Measurements from ENCODE around the gene SCUBE1. TPM values are rescaled to one million over a fixed set of nuclear protein-coding genes. Genes with fewer than 3 reads are reported as not detected.
A peak's percentile ranks its signal among the peaks of the same experiment; 100 is the strongest.

SCUBE1 gene
- total and polyA plus RNA-seq, 5 experiments from 2014 or later = not detected

DNA sequence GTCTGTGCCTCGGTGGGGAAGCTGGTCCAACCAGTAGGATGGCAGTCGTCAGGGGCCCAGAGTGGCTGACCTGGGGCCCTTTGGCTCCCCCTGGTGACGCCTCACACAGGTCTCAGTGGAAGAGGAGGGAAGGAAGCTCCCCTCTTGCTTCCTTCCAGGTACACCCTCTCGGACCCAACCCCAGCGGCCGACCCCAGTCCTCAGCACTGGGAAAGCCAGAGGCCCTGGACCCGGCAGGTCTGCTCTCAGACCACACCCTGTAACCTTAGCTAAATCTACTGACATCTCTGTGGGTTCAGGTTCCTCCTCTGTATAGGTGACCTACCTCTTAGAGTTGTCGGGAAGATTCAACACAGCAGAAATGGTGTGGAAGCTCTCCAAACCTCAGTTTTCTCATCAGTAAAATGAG is 3.4 kb upstream of the SCUBE1 start:
- Mint-ChIP-seq H3K4me3 (no peak overlapping the region), H3K27me3 (peaks cover 33 to 80% (median 53%) of the 10 kb centered on the region in 5 donors)

DNA sequence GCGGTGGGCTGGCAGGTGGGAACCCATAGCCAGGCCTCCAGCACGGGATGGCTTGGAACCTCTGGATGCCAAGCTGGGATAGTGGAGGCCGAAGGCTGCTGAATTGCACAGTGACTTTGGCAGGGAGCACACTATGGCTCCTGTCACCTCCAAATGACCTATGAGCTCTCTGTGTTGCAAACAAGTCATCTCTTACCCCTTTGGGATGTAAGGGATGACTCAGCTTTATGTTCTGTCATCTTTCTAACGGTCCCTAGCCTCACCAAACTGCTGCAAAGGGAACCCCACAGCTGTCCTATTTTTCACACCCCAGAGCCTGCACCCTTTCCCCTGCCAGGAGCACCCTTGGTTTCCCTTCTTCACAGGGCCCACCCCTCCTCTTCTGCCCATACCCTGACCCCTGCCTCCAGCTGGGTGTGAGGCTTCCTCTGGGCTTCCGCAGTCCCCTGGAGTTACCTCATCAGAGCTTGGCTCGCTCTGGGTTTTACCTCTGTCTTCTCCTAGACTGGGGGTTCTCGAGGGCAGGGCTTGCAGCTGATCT is 2.7 kb upstream of the SCUBE1 start:
- ATAC-seq = no peak
- Mint-ChIP-seq H3K4me1 (peaks cover 5 to 17% (median 14%) of the 10 kb centered on the region in 4 donors), H3K4me3 (peak overlapping the region in 1 of 10 donors; percentile 10), H3K36me3 (peaks cover 0 to 4% (median 0%) of the 10 kb centered on the region in 3 donors), H3K27me3 (peaks cover 37 to 87% (median 56%) of the 10 kb centered on the region in 5 donors), H3K9me3 (no peaks in the 10 kb centered on the region), H3K27ac (peak overlapping the region in 1 of 10 donors; percentile 54)
- DNase-seq = peak in 1 of 10 donors; percentile 38
- POLR2A ChIA-PET = no interaction called here

More for the DNA sequence above, 3.4 kb upstream of the SCUBE1 start:
- Mint-ChIP-seq H3K36me3 (peaks cover 0 to 4% (median 0%) of the 10 kb centered on the region in 3 donors), H3K4me1 (peaks cover 5 to 16% (median 13%) of the 10 kb centered on the region in 4 donors), H3K9me3 (no peaks in the 10 kb centered on the region), H3K27ac (peak overlapping the region in 1 of 10 donors; percentile 54)
- POLR2A ChIA-PET = interaction anchor here (0.8 kb wide), 1 partner anchor 120 kb away, joined by 3 read pairs; no protein-coding TSS in a partner anchor
- ATAC-seq (peak; percentile 72 to 81), DNase-seq (peak; percentile 29 to 76 (median 58))

DNA sequence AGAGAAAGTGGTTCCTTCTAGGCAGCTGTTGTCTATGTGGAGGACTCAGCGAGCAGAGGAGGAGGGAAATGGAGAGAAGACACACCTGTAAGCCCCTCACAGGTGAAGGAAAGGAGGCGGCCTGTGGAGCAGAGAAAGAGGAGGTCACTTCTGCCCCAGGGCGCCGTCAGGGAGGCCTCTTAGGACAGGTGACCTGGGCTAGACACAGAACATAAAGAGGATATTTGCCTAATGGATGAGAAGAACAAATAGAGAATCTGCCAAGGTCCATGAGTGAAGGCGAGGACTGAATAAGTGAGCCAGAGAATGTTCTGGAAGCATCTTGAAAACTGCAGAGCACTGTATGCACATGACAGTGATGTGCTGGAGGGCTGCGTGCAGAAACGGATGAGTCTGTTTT is 2.2 kb upstream of the SCUBE1 start:
- POLR2A ChIA-PET = no interaction called here
- no peak overlapping the region for H3K4me3 Mint-ChIP-seq

DNA sequence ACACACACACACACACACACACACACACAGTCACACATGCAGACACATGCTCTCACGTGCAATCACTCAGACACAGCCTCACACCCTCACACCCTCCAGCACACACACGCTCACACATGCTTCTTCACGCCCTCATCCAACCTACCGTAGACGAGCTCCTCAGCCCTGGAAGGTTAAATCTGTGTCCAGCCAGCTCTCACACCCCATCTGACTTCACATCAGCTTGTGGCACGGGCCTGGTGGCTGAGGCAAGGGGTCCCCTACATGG is 1.3 kb upstream of the SCUBE1 start:
- DNase-seq = no peak
- Mint-ChIP-seq H3K9me3 (no peaks in the 10 kb centered on the region), H3K27ac (peak overlapping the region in 1 of 10 donors; percentile 41), H3K27me3 (peaks cover 40 to 87% (median 57%) of the 10 kb centered on the region in 5 donors), H3K4me1 (peaks cover 7 to 17% (median 14%) of the 10 kb centered on the region in 4 donors), H3K36me3 (peaks cover 0 to 4% (median 0%) of the 10 kb centered on the region in 3 donors), H3K4me3 (peak overlapping the region in 9 of 10 donors; percentile 21 to 70 (median 58))
- ATAC-seq = no peak
- POLR2A ChIA-PET = no interaction called here

More for the DNA sequence above, 2.2 kb upstream of the SCUBE1 start:
- no peak for ATAC-seq
- Mint-ChIP-seq H3K4me1 (peaks cover 5 to 17% (median 14%) of the 10 kb centered on the region in 4 donors), H3K36me3 (peaks cover 0 to 4% (median 0%) of the 10 kb centered on the region in 3 donors), H3K27ac (no peak overlapping the region), H3K9me3 (no peaks in the 10 kb centered on the region), H3K27me3 (peaks cover 39 to 90% (median 60%) of the 10 kb centered on the region in 5 donors)
- peak in 1 of 10 donors; percentile 15 for DNase-seq

DNA sequence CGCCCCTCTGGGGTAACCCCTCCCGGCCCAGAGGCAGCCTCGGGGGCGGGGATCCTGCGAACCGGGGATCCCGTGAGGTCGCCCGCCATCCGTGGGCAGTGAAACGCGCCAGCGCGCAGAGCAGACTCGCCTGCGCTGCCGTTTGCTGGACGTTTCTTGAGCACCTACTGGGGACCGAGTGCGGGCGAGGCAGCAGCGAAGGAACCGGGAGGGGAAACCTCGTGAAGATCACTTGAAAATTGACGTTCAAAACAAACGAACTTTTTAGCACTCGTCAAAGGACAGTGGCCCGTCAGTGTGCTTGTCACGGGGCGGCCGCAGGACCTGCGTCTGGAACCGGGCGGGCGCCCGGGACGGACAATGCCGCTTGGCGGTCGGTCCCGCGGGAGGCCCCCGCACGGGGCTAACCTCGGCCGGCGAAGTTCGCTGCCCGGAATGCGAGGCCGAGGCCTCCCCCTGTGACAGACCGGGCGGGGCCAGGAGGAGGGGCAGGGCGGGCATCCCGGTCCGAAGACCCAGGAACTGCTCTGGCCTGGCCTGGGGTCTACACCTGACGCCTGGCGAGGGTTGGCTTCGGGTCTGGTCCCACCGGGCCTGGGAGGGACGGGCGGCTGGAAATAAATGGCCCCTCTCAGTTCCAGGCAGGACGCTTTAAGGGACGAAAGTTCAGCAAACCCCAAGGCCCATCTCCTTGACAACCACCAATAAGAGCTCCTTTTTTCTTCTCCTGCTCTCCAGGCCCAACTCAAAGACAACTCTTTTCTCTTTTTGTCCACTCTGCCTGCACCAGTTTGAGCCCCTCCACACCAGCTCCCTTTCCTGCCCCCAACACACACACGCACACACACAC is 723 bp upstream of the SCUBE1 start:
- Mint-ChIP-seq H3K36me3 (peaks cover 0 to 4% (median 0%) of the 10 kb centered on the region in 3 donors), H3K4me1 (peaks cover 7 to 17% (median 14%) of the 10 kb centered on the region in 4 donors), H3K4me3 (peak overlapping the region in 9 of 10 donors; percentile 21 to 70 (median 58)), H3K27ac (no peak overlapping the region), H3K27me3 (peaks cover 37 to 81% (median 52%) of the 10 kb centered on the region in 5 donors), H3K9me3 (no peaks in the 10 kb centered on the region)
- POLR2A ChIA-PET = no interaction called here
- DNase-seq (peak in 2 of 10 donors; percentile 4 to 41), ATAC-seq (peak in 1 of 2 donors; percentile 25)

DNA sequence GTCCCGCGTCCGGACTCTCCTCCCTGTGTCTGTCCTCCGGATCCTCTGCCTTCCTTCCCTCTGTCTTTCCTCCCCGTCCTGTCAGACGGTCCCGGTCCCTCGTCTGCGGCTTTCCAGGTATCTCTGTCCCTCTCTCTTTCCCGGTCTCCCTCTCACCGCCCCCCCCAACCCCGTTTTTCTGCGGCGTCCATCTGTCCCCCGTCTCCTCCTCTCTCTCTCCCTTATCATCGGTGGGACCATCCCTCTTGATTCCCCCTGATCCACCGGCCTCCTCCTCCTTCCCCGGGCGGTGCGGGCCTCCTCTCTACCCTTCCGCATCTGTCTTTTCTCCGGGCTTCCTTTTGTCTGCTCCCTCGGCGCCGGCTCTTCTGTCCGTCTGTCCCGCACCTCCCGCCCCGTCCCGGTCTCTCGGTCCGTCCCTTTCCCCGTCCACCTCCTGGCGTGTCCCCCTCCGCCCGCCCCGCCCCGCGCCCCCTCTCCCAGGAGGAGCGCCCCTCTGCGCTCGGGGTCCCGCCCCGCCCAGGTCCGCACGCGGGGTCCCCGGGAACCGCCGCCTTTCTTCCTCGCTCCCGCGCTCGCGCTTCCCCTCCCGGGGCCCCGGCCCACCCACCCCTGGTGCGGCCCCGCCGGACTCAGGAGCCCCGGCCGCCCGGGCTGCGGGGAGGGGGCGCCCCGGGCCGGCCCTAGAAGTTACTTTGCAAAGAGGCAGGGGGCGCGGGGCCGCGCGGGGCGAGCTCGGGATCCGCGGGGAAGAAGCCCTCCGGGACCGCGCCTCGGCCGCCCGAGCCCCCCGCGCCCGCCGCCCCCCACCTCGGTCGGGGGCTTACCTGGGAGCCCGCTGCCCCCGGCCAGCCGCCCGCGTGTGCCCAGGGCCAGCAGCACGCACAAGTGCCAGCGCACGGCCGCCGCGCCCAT is 568 bp downstream of the SCUBE1 start:
- Mint-ChIP-seq H3K4me3 (peak overlapping the region in 7 of 10 donors; percentile 36 to 76 (median 50)), H3K27me3 (peaks cover 31 to 68% (median 44%) of the 10 kb centered on the region in 5 donors), H3K4me1 (peaks cover 7 to 17% (median 14%) of the 10 kb centered on the region in 4 donors), H3K27ac (no peak overlapping the region), H3K36me3 (peaks cover 0 to 4% (median 0%) of the 10 kb centered on the region in 3 donors), H3K9me3 (no peaks in the 10 kb centered on the region)
- ATAC-seq = no peak
- POLR2A ChIA-PET = no interaction called here
- no peak for DNase-seq

DNA sequence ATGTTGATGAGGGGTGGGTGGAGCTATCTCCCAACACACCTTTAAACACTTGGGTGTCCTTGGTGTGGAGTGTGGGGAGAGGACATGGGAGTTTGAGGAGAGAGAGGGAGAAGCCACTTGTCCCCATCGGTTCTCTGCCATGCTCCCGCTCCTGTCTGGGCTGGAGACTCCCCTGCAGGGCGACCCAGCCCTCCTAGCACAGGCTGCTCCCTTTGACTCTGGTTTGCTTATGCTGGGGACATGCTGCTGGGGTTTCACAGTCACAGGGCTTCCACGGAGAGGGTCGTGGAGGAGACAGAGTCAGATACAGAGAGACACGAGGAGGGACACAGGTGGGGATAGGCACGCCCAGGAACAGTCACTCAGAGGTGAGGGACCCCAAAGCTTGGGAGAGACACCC is 1.6 kb downstream of the SCUBE1 start:
- DNase-seq = peak in 1 of 10 donors; percentile 30

DNA sequence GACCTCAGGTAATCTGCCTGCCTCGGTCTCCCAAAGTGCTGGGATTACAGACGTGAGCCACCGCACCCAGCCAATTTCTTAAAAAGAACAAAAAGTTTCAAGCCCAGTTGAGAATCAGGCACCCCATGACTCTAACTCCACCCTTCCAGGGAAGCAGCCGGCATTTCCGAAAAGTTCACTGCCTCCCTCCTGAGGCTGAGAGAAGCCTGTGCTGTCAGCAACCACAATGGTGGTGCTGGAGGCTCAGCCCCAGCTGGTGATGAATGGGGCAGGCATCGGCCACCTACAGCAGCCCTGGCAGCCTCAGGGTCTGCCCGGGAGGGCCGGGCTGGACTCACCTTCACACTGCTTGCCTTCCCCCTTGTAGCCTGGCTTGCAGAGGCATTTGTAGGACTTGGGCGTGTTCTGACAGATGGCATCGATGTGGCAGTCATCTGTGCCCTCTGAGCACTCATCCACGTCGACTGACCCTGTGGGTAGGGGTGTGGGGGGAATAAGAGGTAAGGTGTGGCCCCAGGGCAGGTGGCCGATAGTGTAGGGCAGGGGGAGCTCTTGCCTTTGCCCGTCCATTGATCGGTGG is 4.3 kb downstream of the SCUBE1 start:
- no peak for ATAC-seq
- H3K9me3 Mint-ChIP-seq = no peaks in the 10 kb centered on the region
- POLR2A ChIA-PET = no interaction called here
- peaks cover 0 to 4% (median 0%) of the 10 kb centered on the region in 3 donors for H3K36me3 Mint-ChIP-seq
- no peak overlapping the region for H3K4me3 Mint-ChIP-seq
- H3K4me1 Mint-ChIP-seq = peaks cover 5 to 11% (median 7%) of the 10 kb centered on the region in 4 donors
- H3K27ac Mint-ChIP-seq = no peak overlapping the region
- DNase-seq = peak in 1 of 10 donors; percentile 31
- peaks cover 14 to 37% (median 27%) of the 10 kb centered on the region in 5 donors for H3K27me3 Mint-ChIP-seq

More for the DNA sequence above, 1.6 kb downstream of the SCUBE1 start:
- H3K9me3 Mint-ChIP-seq = no peaks in the 10 kb centered on the region
- H3K36me3 Mint-ChIP-seq = peaks cover 0 to 4% (median 0%) of the 10 kb centered on the region in 3 donors
- peak overlapping the region in 1 of 10 donors; percentile 66 for H3K27ac Mint-ChIP-seq
- H3K27me3 Mint-ChIP-seq = peaks cover 28 to 58% (median 41%) of the 10 kb centered on the region in 5 donors
- H3K4me3 Mint-ChIP-seq = peak overlapping the region in 9 of 10 donors; percentile 6 to 66 (median 55)
- no peak for ATAC-seq
- POLR2A ChIA-PET = no interaction called here
- H3K4me1 Mint-ChIP-seq = peaks cover 7 to 17% (median 13%) of the 10 kb centered on the region in 4 donors

DNA sequence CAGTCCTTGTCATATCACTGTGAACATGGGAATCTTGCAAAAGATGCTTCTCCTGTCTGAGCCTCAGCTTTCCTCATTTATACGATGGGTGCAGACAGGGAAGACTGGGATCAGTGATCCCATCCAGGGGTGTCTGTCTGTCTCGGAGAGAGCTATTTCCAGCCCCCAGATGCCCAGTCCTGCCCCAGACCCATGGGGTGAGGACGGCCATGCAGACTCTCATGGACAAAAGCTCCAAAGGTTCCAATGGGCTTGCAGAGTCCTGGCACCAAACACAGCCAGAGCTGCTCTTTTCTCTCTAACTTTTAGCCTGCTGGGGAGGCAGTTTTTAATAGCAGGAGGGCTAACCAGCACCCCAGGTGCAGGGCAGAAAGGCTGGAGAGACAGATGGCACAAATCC is 5.2 kb downstream of the SCUBE1 start:
- Mint-ChIP-seq H3K4me1 (peaks cover 5 to 11% (median 7%) of the 10 kb centered on the region in 4 donors), H3K36me3 (peaks cover 0 to 4% (median 0%) of the 10 kb centered on the region in 3 donors), H3K27ac (no peak overlapping the region), H3K4me3 (no peak overlapping the region), H3K9me3 (no peaks in the 10 kb centered on the region), H3K27me3 (peaks cover 14 to 35% (median 27%) of the 10 kb centered on the region in 5 donors)
- ATAC-seq (no peak), DNase-seq (peak in 1 of 10 donors; percentile 56)
- POLR2A ChIA-PET = no interaction called here

DNA sequence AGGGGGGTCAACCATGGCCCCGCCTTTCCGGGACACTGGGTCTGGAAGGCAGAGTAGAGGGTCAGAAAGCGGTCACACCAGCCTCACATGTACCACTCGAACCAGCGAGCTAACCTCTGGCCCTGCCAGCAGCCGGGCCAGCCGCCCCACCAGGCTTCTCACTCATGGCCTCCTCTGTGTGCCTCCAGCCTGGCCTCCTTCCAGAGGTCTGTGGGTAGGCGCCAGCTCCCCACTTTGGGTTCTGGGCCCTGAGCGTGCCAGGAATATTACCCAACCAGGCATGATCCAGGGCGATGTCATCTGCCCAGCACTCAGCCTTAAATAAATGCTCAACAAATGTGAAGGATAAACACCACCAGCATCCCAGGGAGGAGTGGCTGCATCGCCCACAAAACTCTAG is 5.8 kb downstream of the SCUBE1 start:
- Mint-ChIP-seq H3K4me1 (peaks cover 3 to 9% (median 4%) of the 10 kb centered on the region in 4 donors), H3K4me3 (no peak overlapping the region), H3K27me3 (peaks cover 14 to 33% (median 25%) of the 10 kb centered on the region in 5 donors), H3K36me3 (peaks cover 0 to 4% (median 0%) of the 10 kb centered on the region in 3 donors), H3K9me3 (no peaks in the 10 kb centered on the region), H3K27ac (no peak overlapping the region)
- ATAC-seq = no peak
- POLR2A ChIA-PET = no interaction called here
- peak in 1 of 10 donors; percentile 24 for DNase-seq

DNA sequence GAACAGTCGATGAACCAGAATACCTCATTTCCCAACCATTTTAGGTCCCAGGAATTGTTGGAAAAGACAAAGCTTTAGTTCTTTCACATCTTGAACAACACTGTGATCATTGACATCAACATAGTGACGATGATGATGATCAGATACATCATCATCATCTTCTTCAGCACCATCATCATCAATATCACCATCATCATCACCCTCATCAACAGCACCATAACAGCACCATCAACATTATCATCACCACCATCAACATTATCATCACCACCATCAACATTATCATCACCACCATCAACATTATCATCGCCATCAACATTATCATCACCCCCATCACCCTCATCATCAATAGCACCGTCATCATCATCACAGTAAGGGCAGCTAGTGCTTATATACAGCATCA is 8.8 kb downstream of the SCUBE1 start:
- Mint-ChIP-seq H3K27me3 (peaks cover 0 to 8% (median 0%) of the 10 kb centered on the region in 5 donors), H3K36me3 (no peaks in the 10 kb centered on the region), H3K4me1 (no peaks in the 10 kb centered on the region), H3K9me3 (no peaks in the 10 kb centered on the region), H3K27ac (no peak overlapping the region), H3K4me3 (no peak overlapping the region)
- POLR2A ChIA-PET = no interaction called here
- DNase-seq (peak in 1 of 10 donors; percentile 8), ATAC-seq (no peak)

DNA sequence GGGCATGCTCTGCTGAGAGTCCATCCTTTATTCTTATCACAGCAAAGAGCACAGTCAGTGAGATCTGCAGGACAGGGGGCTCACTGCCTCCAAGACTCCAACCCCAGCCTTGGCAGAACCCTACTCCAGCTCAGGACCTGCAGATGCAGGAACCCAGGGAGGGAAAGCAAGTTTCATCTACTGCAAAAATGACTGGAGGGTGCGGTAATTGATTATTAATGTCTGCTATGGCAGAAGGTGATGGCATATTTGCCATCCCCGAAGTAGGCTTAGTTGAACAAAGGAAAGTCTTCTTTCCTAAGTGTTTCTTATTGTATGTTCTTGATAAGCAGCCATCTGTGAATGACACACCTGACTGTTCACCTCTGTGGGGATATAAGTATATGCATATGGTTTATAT is 9.2 kb downstream of the SCUBE1 start:
- no peak overlapping the region for H3K4me3 Mint-ChIP-seq
- POLR2A ChIA-PET = no interaction called here
- ATAC-seq = no peak
- peaks cover 0 to 4% (median 0%) of the 10 kb centered on the region in 5 donors for H3K27me3 Mint-ChIP-seq
- no peaks in the 10 kb centered on the region for H3K9me3 Mint-ChIP-seq
- H3K27ac Mint-ChIP-seq = no peak overlapping the region
- DNase-seq = peak in 1 of 10 donors; percentile 11
- H3K36me3 Mint-ChIP-seq = no peaks in the 10 kb centered on the region
- H3K4me1 Mint-ChIP-seq = no peaks in the 10 kb centered on the region

Measured in naive thymus-derived CD8-positive, alpha-beta T cell (primary cell).